Right lobe of liver (tissue), 4 donors: ENCODE measurements around the gene MAPK12.
"Not testable (repeated sequence)": the region's sequence is repeated elsewhere in the genome, so short reads cannot be mapped to it uniquely, and the experiment has no call there.

Source experiments
- CTCF ChIP-seq, 4 donors: fragments of 200-600 bp in 3 of 4; fragments of 450-650 bp in 1 of 4; IDR thresholded peaks; one replicate each; pipeline versions ENCODE4 v1.5.1 to v1.8.0; 2016 to 2022; ENCODE audit warnings: antibody characterized with exemption in 4 of 4, mild to moderate bottlenecking in 2 of 4
- POLR2A ChIP-seq: fragments of 450-650 bp; IDR thresholded peaks from one replicate; pipeline ENCODE4 v1.6.1; 2017; ENCODE audit warnings: antibody characterized with exemption, mild to moderate bottlenecking
- donor health status: DM: no; HTN: no; CAD: no.
- donor health status: DM: no; HTN: no; CAD: no.
- donor health status: DM: no; HTN: yes; CAD: no.

DNA sequence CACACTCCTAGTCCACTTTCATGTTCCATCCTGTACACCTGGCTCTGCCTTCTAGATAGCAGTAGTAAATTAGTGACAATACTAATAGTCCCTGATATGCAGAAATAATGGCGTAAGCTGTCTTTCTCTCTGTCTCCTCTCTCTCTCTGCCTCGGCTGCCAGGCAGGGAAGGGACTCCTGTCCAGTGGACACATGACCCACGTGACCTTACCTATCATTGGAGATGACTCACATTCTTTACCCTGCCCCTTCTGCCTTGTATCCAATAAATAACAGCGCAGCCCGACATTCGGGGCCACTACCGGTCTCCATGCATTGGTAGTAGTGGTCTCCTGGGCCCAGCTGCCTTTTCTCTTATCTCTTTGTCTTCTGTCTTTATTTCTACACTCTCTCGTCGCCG is 12.3 kb upstream of the MAPK12 start:
- not testable (repeated sequence) for TF ChIP-seq CTCF (IDR thresholded peaks at IDR 0.05); POLR2A
